Colonic mucosa (tissue), 4 donors: ENCODE measurements around the gene CDCP1. TPM values are rescaled to one million over a fixed set of nuclear protein-coding genes. Genes with fewer than 3 reads are reported as not detected.

Experiments
- DNase-seq: peaks from one replicate; pipeline ENCODE4 v3.0.0-alpha.2; 2020
- H3K27ac ChIP-seq: fragments of 200-600 bp; one replicate; pipeline ENCODE4 v1.8.0; 2021
- H3K27me3 ChIP-seq: fragments of 200-600 bp; one replicate; pipeline ENCODE4 v1.8.0; 2021
- H3K36me3 ChIP-seq: fragments of 200-600 bp; one replicate; pipeline ENCODE4 v1.8.0; 2021
- H3K4me1 ChIP-seq: fragments of 200-600 bp; one replicate; pipeline ENCODE4 v1.8.0; 2021; ENCODE audit warnings: mild to moderate bottlenecking
- H3K4me3 ChIP-seq: fragments of 200-600 bp; one replicate; pipeline ENCODE4 v1.8.0; 2021
- H3K9ac ChIP-seq, 2 donors: one replicate each; pipeline ENCODE4 v1.7.0; 2013; ENCODE audit warnings: control low read depth in 2 of 2, low read depth in 2 of 2, low read length in 2 of 2
- H3K9me3 ChIP-seq: fragments of 200-600 bp; one replicate; pipeline ENCODE4 v1.8.0; 2021
- CTCF ChIP-seq: fragments of 200-600 bp; IDR thresholded peaks from one replicate; pipeline ENCODE4 v1.8.0; 2022; ENCODE audit warnings: antibody characterized with exemption, mild to moderate bottlenecking
- intact Hi-C: fragments of 100-400 bp; cut with DNase I; formaldehyde crosslinking; loops from one replicate; pipeline ENCODE4 v1.14.1; 2022
- total RNA-seq, 2 donors: library from RNA; stranded (reverse); fragmentation: NEBNext Ultra II Directional in 1 of 2; extraction: Animal tissue kit (Norgen Biotek cat#: 25700) in 1 of 2; gene quantifications; one replicate each; pipeline ENCODE4 v1.2.1, GENCODE V29; 2021
- donor health status: healthy.
- donor health status: DM: no; HTN: no; CAD: no.
- donor health status: DM: no; HTN: no; CAD: no.

CDCP1 gene
- 100 to 1,000 TPM in 1 of 2 donors, 10 to 100 TPM in 1; 84.5 to 107 TPM for total RNA-seq

- Histone ChIP-seq H3K36me3 (no peaks in the 10 kb centered on the region), H3K9ac (peak within 1 kb of the TSS; percentile 94 to 98)
These were observed at the start of gene CDCP1 for GRCh38 chr3:45145681-45146614. Gene CDCP1 (minus strand): TSS chr3:45146378. CDS start chr3:45146287, 91 bp downstream.

DNA sequence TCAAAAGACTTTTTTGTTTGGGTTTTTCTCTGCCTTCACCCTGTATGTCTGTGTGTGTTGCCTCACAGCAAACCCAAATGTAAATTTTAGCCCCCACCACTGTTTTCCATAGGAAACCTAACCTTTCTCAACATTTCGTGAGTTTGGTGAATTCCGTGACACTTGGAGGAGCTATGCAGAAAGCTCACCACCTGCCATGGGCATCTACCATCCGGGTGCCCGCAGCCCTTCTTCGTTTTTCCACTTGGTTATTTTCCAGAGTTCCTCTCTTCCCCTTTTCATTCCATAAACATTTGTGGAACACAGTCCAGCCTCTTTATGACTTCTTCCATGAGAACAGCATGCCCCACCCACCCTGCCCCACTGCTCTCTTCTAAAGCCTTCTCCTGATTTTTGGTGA, 48.6 kb upstream of the CDCP1 start:
- TF ChIP-seq CTCF: no peak
- Histone ChIP-seq H3K27ac (no peak overlapping the region), H3K27me3 (no peaks in the 10 kb centered on the region), H3K4me1 (peaks cover 2% of the 10 kb centered on the region), H3K9ac (no peak overlapping the region), H3K36me3 (no peaks in the 10 kb centered on the region), H3K9me3 (no peaks in the 10 kb centered on the region), H3K4me3 (no peak overlapping the region)
- no peak for DNase-seq
- intact Hi-C loops: no loop called here

More at GRCh38 chr3:45145681-45146614, at the start of gene CDCP1:
- DNase-seq: peak; percentile 83
- intact Hi-C loops: no loop called here
- Histone ChIP-seq H3K27me3 (peaks cover 4% of the 10 kb centered on the region), H3K4me1 (no peaks in the 10 kb centered on the region), H3K9me3 (no peaks in the 10 kb centered on the region), H3K27ac (peak within 1 kb of the TSS; percentile 87), H3K4me3 (peak within 1 kb of the TSS; percentile 58)
- TF ChIP-seq CTCF: no peak

DNA sequence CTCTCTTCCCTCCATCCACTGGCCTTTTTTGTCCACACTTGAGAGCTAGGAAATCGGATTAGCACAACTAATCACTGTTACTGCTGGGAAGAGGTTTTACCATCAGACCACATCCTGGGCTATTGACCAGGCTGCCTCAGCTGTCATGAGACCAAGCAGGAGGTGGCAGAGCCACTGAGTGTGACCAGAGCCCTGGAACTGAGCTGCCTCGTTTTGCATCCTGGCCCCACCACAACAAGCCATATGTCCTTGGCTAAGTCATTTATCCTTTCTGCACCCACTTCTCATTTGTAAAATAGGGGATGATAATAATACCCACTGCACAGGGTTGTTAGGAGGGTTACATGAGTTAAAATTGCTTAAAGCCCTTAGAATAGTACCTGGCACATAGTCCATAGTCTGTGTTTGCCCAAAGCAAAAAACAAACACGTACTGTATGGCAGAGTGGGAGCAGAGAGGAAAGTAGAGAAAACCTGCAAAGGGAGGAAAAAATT, 45.8 kb upstream of the CDCP1 start:
- no peaks in the 10 kb centered on the region for H3K36me3 ChIP-seq
- H3K9ac ChIP-seq: no peak overlapping the region
- no peak for DNase-seq
- no peaks in the 10 kb centered on the region for H3K27me3 ChIP-seq
- H3K9me3 ChIP-seq: no peaks in the 10 kb centered on the region
- H3K4me1 ChIP-seq: peaks cover 2% of the 10 kb centered on the region
- intact Hi-C loops: no loop called here
- TF ChIP-seq CTCF: no peak
- H3K4me3 ChIP-seq: no peak overlapping the region
- no peak overlapping the region for H3K27ac ChIP-seq

DNA sequence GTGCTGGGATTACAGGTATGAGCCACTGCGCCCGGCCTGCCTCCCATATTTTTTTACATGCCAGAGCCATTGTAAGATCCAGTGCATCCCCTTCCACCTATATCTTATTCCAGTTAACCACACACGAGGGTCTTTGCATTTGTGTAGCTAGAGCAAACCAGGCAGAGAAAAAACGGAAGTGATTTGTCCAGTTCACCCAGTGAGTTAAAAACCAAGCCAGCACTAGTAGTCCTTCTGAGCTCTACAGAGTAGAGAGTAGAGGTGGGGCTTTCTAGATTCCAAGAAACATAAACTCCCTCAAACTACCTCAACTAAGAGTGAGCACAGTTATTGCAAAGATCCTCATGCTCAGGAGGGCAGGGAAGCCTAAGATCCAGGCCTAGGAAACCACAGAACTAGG, 45.2 kb upstream of the CDCP1 start:
- Histone ChIP-seq H3K4me3 (no peak overlapping the region), H3K27ac (no peak overlapping the region), H3K9ac (no peak overlapping the region), H3K36me3 (no peaks in the 10 kb centered on the region), H3K4me1 (peaks cover 2% of the 10 kb centered on the region), H3K9me3 (no peaks in the 10 kb centered on the region), H3K27me3 (no peaks in the 10 kb centered on the region)
- DNase-seq: no peak
- no peak for TF ChIP-seq CTCF
- intact Hi-C loops: no loop called here

DNA sequence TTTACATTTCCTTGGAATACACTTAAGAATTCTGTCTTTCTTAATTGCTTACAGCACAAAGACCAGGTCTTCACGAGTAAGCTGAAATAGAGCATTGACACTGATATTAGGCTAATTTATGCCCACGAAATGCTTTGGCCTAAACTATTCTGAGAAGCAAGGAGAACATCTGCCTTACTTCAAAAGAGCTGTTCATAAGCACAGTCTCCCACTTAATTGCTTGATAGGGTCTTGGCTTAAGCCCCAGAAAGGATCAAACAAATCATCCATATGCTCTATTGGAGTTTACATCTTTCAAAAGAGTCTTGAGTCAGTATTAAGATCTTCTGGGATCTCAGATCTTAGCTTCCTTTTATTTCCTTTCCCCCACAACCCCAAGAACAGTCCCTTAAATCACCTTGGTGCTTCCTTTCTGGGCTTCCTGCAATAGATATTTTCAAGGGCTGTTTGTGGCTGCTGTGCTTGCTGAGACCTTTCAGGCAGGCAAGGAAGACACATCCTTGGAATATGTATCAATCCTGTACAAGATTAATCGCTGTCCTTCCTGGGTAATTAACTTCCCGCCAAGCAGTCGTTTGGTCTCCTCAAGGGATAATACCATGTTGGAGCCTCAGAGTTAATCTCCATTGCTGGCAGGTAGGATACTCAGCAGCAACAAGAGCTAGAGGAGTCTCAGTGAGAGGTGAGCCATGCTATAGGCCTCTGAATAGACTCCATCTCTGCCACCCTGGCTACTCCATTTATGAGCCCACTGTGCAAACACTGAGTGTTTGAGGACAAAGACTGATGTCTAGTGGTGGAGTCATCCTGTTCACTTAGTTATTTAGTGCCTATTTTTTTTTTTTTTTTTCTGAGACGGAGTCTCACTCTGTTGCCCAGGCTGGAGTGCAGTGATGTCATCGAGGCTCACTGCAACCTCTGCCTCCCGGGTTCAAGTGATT, 42.8 kb upstream of the CDCP1 start:
- no peak for DNase-seq
- no peaks in the 10 kb centered on the region for H3K27me3 ChIP-seq
- H3K9ac ChIP-seq: no peak overlapping the region
- H3K4me3 ChIP-seq: no peak overlapping the region
- no peaks in the 10 kb centered on the region for H3K36me3 ChIP-seq
- no peak for TF ChIP-seq CTCF
- no peak overlapping the region for H3K27ac ChIP-seq
- intact Hi-C loops: no loop called here
- H3K9me3 ChIP-seq: no peaks in the 10 kb centered on the region
- peaks cover 2% of the 10 kb centered on the region for H3K4me1 ChIP-seq
